Measurements from ENCODE around the gene WDR77.

Gene WDR77

GRCh38 chr1:111486431-111486830 lies 37.4 kb upstream of the WDR77 start:
- TF ChIP-seq RAD21 (IDR thresholded peaks at IDR 0.05; ENCODE audit: low read depth) (no peak), EP300 (IDR thresholded peaks at IDR 0.05; ENCODE audit: borderline replicate concordance) (no peak), USF1 (IDR thresholded peaks at IDR 0.05) (no peak), EGR1 (IDR thresholded peaks at IDR 0.05) (no peak), MAX (IDR thresholded peaks at IDR 0.05) (no peak), TCF12 (IDR thresholded peaks at IDR 0.05; ENCODE audit: low read depth) (no peak), TAF1 (IDR thresholded peaks at IDR 0.05; ENCODE audit: low read depth) (no peak), FOXM1 (IDR thresholded peaks at IDR 0.05; ENCODE audit: borderline replicate concordance, low read depth) (no peak), ZBTB7A (IDR thresholded peaks at IDR 0.05; ENCODE audit: low read depth) (no peak), YY1 (IDR thresholded peaks at IDR 0.05; ENCODE audit: low read depth) (no peak), REST (IDR thresholded peaks at IDR 0.05; ENCODE audit: low read depth) (no peak), TEAD4 (IDR thresholded peaks at IDR 0.05) (no peak), CEBPB (IDR thresholded peaks at IDR 0.05) (no peak), CREB1 (IDR thresholded peaks at IDR 0.05; ENCODE audit: low read depth) (no peak), NFIC (IDR thresholded peaks at IDR 0.05) (no peak)

GRCh38 chr1:111484391-111485026 lies 35.5 kb upstream of the WDR77 start:
- no peak for TF ChIP-seq ZBTB7A (IDR thresholded peaks at IDR 0.05; ENCODE audit: low read depth)
- no peak for TF ChIP-seq FOXM1 (IDR thresholded peaks at IDR 0.05; ENCODE audit: borderline replicate concordance, low read depth)
- TF ChIP-seq EGR1 (IDR thresholded peaks at IDR 0.05) = no peak
- no peak for TF ChIP-seq YY1 (IDR thresholded peaks at IDR 0.05; ENCODE audit: low read depth)
- TF ChIP-seq MAX (IDR thresholded peaks at IDR 0.05) = no peak
- TF ChIP-seq CREB1 (IDR thresholded peaks at IDR 0.05; ENCODE audit: low read depth) = no peak
- no peak for TF ChIP-seq TAF1 (IDR thresholded peaks at IDR 0.05; ENCODE audit: low read depth)
- TF ChIP-seq NFIC (IDR thresholded peaks at IDR 0.05) = no peak
- TF ChIP-seq RAD21 (IDR thresholded peaks at IDR 0.05; ENCODE audit: low read depth) = no peak
- TF ChIP-seq TCF12 (IDR thresholded peaks at IDR 0.05; ENCODE audit: low read depth) = no peak
- TF ChIP-seq REST (IDR thresholded peaks at IDR 0.05; ENCODE audit: low read depth) = no peak
- no peak for TF ChIP-seq CEBPB (IDR thresholded peaks at IDR 0.05)
- no peak for TF ChIP-seq TEAD4 (IDR thresholded peaks at IDR 0.05)

GRCh38 chr1:111483876-111484275 lies 34.8 kb upstream of the WDR77 start:
- TF ChIP-seq REST (IDR thresholded peaks at IDR 0.05; ENCODE audit: low read depth) (no peak), NFIC (IDR thresholded peaks at IDR 0.05) (no peak), TAF1 (IDR thresholded peaks at IDR 0.05; ENCODE audit: low read depth) (no peak), ZBTB7A (IDR thresholded peaks at IDR 0.05; ENCODE audit: low read depth) (no peak), CEBPB (IDR thresholded peaks at IDR 0.05) (no peak), FOXM1 (IDR thresholded peaks at IDR 0.05; ENCODE audit: borderline replicate concordance, low read depth) (no peak), CREB1 (IDR thresholded peaks at IDR 0.05; ENCODE audit: low read depth) (no peak), MAX (IDR thresholded peaks at IDR 0.05) (no peak), YY1 (IDR thresholded peaks at IDR 0.05; ENCODE audit: low read depth) (no peak), TCF12 (IDR thresholded peaks at IDR 0.05; ENCODE audit: low read depth) (no peak), USF1 (IDR thresholded peaks at IDR 0.05) (no peak), EGR1 (IDR thresholded peaks at IDR 0.05) (no peak), TEAD4 (IDR thresholded peaks at IDR 0.05) (no peak), RAD21 (IDR thresholded peaks at IDR 0.05; ENCODE audit: low read depth) (no peak), EP300 (IDR thresholded peaks at IDR 0.05; ENCODE audit: borderline replicate concordance) (no peak)

- no peak for TF ChIP-seq REST (IDR thresholded peaks at IDR 0.05; ENCODE audit: low read depth)
- no peak for TF ChIP-seq EP300 (IDR thresholded peaks at IDR 0.05; ENCODE audit: borderline replicate concordance)
- TF ChIP-seq TEAD4 (IDR thresholded peaks at IDR 0.05) = no peak
- TF ChIP-seq USF1 (IDR thresholded peaks at IDR 0.05) = no peak
- no peak for TF ChIP-seq EGR1 (IDR thresholded peaks at IDR 0.05)
- TF ChIP-seq CREB1 (IDR thresholded peaks at IDR 0.05; ENCODE audit: low read depth) = no peak
- TF ChIP-seq YY1 (IDR thresholded peaks at IDR 0.05; ENCODE audit: low read depth) = no peak
- TF ChIP-seq ZBTB7A (IDR thresholded peaks at IDR 0.05; ENCODE audit: low read depth) = no peak
- TF ChIP-seq MAX (IDR thresholded peaks at IDR 0.05) = no peak
These were observed 34.1 kb upstream of the WDR77 start for GRCh38 chr1:111483166-111483565.
